ENCODE measurements around the gene PDE10A.

The PDE10A gene

DNA sequence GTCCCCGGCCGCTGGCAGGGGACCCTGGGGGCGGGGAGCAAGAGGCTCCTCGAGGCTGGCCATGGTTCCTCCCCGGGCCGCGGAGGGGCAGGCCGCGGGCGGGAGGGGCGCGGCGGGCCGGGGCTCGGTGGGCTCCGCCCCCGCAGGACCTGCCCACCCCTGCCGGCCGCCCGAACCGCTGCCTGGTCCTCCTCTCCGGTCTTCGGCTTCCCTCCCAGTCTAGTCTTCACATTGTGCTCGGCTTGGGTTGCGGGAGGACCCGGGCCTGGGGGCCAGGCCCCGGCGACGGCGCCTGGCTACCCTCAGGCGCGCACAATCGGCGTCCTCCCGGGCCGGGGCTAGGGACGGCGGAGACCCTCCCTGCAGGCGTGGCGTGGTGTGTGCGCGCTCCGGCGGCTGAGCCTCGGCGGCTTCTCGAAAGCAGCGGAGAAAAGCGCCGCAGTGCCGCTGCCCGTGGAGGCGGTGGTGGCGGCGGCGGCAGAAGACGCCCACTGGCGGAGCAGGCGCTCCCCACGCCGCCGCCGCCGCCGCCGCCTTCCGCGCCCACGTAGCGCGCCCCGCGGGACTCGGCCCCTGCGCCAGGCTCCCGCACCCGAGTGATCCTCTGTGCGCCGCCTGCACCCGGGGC, at the start of gene PDE10A:
PDE10A (minus strand) TSS at position 493 of the 628 bp plus-strand sequence; CDS start at position 63, 430 bp downstream.
- no peak for DNase-seq

DNA sequence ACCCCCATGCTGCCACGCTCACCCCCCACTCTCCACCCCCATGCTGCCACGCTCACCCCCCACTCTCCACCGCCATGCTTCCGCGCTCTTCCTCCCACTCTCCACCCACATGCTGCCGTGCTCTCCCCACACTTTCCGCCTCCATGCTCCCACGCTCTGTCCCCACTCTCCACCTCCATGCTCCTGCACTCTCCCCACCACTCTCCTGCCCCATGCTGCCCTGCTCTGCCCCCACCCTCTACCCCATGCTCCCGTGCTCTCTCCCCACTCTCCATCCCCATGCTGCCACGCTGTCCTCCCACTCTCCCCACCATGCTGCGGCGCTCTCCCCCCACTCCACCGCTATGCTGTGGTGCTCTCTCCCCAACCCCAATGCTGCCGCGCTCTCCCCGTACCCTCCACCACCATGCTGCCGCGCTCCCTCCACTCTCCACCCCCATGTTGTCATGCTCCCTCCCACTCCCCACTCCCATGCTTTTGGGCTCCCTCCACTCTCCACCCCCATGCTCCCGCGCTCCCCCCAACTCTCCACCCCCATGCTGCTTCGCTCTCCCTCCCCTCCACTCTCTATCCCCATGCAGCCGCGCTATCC, 46.0 kb upstream of the PDE10A start:
- DNase-seq = no peak

DNA sequence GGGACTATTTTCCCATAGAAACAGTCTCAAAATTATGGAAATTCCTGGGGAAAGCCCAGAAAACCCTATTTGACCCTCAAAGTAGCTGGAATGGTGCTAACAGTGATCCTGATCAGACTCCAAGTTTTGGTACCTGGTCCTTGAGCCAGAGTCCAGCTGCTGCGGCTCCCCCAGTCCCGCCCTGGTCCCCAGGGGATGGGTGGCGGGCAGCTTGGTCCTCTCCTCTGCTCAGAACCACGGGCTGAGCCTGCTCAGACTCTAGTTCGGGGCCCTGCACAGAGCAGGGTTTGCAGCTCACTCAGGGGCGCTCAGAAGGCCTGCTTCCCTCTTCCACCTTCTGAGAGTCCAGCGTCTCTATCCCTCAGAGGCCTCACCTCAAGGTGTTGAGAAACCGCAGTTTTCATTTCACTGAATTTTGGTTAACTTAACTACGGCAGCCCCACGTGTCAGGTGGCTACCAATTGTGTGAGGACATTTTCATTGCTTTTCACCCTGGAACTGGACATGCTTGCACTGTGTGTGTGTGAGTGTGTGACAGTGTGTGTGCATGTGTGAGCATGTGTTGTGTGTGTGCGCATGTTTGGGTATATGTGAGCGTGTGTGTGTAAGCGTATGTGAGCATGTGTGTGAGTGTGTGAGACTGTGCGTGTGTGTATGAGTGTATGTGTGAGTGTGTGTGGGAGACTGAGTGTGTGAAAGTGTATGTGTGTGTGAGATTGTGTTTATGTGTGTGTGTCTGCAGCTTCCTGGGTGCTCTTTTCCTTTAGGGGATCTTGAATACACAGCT, 44.2 kb upstream of the PDE10A start:
- DNase-seq = no peak

DNA sequence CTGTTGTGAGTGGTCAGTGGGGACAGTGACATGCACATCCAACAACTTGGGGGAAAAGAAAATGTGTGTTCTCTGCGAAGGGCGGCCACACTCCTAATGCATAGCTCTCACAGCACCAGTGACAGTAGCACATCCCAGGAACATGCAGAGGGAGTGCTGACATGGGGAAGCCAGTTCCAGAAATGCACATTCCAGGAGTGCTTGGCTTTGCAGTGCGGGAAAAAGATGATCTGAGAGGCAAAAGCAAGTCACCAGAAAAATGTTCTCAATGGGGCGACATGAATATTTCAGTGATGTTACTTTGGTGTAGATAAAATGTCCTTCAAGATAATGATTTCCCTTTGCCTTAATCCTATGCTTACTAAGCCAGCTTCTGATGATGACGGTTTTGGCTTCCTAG, 42.9 kb upstream of the PDE10A start:
- no peak for DNase-seq

DNA sequence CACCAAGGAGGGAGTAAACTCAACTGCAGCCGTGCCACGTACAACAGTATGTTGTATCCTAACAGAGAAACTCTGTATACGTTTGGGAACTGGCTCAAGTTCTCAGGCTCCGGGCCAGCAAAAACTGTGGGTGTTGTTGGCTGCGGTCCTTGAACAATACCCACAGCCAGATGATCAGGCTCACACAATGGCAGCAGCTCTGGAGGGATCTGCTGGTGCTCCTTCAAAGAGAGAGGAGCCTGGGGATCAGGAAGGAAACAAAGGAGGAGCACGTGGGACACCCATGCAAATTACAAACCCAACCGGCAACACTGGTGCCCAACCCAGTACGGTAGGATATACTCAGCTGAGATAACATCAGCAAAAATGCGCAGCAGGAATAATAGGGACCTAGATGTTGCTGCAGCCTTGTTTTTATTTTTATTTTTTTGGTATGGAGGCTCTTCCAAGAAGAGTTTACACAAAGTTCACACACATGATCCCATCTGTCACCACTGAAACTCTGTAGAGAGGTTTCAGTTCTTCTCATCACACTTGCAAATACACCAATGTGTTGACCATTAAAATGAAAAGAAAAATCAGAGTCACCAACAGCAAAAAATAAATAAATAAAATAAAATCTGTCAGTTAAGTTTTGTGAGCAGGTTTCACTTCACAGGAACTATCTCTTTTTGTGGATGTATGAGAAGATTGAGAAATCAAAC, 41.2 kb upstream of the PDE10A start:
- DNase-seq = no peak

DNA sequence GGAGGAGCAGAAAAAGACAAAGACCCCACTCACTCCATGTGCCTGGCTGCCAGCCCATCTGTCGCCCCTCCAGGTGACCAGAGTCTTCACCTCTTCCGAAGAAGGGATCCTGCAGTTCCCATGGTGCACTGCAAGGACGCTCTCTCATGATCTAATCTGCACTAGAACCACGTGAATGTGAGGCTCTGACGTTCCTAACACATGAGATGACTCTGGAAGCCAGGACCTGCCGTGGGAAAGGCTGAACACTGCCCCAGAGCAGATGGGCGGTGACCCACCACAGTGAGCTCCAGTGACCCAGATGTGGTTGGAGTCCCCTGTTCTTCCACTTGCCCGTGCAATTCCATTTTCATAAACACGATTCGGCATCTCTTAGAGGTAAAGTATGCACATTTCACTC, 39.6 kb upstream of the PDE10A start:
- DNase-seq = no peak

DNA sequence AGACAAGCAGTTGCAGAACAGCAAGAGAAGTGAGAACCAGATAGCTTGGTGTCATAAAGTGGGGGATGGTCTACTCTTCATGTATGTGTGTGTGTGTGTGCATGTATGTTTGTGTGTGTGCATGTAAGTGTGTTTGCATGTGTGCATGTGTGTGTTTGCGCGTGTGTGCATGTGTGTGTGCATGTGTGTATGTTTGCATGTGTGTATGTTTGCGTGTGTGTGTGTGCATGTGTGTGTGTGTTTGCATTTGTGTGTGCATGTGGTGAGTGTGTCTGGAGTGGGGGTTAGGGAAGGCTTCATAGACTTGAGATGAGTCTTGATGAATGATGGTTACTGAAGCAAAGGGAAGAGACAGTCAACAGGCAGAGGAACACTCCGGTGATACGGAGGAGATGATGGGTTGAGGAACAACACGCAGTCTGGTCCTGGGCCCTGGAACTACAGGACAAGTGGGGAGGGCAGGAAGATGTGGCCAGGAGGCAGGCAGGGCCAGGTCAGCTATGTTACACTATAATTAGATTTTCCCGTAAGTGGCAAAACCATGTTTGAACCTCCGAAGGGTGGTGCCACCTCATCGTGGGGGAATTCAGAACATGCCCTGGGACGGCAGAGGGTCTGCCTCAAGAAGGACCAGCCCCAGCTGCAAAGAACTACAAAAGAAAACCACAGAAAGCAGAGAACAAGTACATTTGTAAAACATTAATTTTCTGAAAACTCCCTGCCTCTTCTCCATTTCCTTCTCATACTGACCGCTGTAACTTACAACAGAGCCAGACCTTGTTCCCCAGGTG, 38.7 kb upstream of the PDE10A start:
- no peak for DNase-seq

DNA sequence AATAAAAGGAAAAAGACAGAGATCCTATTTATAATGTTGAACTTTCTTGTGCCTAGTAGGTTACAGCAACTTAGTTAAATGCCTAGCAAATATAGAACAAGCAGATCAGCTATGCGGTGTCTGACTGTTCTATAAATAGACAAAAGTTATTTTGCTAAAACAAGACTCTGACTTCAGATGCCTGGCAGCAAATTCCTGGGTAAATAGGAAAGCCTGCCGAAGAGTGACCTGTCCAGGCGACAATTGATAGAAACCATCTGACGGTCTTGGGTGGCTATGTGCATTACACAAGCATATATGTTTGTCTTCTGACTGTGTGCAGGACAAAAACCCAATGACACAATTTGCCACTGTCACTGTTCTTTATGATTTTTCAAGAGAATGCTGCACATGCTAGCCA, 38.0 kb upstream of the PDE10A start:
- DNase-seq = no peak

DNA sequence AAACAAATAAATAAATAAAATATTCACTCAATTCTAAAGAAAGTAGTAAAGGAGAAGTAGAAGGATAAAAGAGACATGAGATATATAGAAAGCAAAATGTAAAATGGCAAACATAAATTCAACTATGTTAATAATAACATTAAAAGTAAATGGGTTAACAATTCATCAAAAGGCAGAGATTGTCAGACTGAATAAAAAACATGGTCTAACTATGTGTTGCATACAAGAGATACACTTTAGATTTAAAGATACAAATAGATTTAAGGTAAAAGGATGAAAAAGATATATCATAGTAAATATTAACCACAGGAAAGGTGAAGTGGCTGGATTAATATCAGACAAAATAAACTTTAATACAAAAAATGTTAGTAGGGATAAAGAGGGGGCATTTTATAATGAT, 35.8 kb upstream of the PDE10A start:
- DNase-seq = no peak

DNA sequence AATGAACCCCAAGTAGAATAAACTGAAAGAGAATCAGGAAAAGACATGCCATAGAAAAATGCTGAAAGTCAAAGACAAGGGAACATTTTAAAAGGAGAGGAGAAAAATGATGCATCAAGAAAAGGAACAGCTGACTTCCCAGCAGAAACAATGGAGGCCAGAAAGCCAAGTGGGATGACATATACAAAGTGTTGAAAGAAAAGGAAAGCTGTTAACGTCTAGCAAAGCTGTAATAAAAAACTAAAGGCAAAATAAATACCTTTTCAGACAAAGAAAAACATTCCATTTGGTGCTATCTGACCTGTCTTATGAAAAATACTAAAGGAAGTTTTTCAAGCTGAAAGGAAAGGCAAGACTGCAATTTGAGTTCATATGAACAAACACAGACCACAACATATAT, 34.1 kb upstream of the PDE10A start:
- DNase-seq = no peak

DNA sequence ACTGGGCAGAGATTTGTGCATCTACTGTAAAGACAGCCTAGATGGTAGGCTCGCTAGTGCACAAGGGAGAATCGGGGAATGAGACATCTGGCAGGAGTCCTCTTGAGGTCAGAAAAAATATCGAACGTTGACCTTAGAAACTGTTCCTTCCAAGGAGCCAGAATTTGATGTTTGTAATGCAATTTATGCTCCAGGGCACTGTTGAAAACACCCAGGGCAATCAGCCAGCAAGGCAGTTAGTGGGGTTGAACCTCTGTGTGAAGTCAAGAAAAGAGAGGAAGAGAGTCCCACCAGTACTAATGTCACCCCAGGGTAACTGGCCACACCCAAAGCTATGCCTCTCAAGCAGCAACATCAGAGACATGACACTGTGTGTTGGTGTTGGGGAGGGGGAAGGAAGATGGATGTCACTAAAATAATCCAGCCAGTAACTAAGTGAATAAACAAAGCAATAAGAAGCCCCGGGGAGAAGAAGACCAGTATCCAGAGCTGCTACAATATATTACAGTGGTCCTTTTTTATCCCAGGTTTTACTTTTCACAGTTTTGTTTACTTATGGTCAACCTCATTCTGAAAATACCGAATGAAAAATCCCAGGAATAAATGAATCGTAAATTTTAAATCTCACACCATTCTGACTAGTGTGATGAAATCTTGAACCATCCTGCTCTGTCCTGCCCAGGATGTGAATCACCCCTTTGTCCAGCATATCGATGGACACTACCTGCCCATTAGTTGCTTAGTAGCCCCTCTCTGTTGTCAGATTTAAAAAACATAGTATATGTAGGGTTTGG, 32.9 kb upstream of the PDE10A start:
- DNase-seq = no peak

DNA sequence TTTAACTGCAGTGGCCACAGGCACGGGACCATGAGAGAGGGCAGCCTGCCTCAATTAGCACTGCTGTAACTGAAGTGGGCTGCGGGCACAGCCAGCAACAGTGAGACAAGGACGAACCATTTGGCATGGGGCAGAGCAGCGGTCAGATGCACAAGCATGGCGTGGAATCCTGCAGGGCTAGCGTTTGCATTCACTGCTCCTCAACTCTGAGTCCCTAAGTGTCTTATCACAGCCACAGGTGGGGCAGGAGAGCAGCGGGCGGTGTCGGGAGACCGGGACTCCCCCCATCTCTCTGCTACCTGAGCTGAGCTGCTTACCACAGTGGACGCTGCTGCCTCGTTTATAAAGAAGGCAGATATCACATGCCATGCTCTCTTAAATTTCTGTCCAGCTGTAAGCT, 31.3 kb upstream of the PDE10A start:
- DNase-seq = no peak

DNA sequence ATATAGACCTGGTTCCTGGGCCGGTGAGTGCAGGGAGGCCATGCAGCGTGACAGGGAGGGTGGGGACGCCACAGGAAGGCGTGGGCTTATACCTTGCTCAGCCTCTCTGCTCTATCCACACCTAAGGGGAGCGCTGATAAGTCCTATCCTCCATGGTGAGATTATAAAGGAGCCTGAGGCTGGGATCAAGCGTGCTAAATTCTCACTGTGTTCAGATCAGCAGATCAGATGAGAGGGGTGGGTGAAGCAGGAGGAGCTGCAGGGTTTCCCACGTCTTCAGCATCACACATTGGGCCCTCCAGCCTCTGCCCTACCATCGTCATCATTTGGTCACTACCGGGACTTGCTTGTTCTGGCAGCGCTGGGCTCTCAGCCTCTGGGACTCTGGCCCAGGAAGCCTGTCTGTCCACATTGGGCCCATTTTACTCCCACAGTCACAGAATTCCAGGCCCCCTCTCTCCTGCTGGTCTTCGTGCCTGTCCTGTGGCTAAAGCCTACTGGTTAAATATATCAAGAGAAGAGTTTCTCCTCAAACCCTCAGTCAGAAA, 29.1 kb upstream of the PDE10A start:
- no peak for DNase-seq

DNA sequence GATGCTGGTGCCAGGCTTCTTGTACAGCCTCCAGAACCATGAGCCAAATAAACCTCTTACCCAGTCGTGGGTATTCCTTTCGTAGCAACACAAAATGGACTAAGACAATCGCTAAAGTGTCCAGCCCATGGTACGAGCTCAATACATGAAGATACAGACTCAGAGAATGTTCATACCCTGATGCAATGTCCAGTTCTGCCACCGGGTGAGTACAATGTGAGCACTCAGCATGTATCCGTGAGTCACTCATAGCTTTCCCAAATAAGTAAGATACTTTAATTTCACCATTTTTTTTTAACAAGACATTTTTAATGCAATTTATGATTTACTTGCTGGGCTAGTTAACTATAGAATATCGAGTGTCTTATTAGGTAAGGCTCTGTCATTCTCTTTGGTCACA, 26.7 kb upstream of the PDE10A start:
- DNase-seq = no peak

DNA sequence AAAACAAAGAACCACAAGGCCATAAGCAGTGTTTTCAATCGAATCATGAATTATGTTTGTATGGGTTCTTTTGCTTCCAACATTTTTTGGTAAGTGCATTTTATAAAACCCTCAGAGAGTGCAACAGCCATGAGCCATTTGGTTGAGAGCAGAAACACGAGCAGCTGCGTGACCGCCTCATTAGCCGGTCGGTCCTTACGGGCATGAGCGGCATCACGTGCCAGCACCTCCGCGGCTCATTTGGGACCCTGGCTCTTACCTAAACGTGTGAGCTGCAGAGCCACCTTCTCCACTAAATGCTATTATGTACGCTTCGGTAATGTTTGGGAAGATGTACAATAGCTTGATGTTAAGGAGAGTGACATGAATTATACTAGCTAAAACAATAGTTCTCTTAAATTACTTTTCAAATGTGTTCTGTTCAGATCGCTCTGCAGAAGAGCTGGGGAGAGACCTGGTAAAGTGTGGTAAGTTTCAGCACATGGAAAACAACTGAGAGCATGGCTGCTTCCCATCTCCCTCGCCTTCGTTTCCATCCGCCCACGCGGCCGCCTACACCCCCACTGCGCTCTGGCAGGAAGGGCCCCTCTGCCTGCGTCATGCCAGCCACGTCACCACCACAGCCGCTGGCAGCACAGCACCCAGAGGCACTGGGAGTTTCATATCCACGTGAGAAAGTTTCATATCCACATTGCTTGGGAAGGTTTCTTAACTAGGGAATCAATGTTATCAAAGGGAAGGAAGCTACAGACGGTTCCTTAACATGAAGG, 23.7 kb upstream of the PDE10A start:
- DNase-seq = no peak

DNA sequence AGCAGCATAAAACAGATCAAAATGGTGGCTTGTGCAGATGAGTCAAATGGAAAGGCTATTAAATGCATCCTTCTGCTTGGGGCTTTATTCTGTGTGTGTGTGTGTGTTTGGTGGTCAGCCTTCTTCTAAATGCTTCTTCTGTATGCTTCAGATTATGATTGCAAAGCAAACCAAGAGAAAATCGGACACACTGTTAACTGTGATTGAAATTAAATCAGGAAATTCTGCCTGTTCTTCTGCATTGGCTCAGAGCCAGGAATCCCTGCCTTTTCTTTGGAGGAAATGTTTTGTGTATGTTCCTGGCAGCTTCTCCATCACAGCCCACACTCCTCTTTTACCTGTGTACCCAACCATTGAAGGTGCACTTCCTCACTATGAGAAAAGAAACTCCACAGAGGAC, 22.3 kb upstream of the PDE10A start:
- no peak for DNase-seq

DNA sequence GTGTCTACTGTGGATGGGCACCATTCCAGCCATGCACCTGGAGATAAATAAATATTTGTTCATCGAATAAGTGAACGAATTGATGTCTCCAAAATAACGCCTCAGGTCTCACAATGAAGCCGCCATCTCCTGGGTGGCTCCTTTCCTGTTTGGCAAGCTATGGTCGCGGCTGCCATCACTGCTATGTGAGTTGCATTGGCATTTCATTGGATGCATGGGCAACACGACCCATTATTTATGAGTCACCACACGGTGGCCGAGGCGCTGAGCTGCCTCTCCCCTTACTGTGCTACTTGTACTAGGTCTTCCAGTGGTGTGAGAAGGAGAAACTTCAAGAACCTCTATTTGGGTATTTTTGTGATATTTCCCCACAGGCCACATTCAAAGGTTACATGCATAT, 21.3 kb upstream of the PDE10A start:
- DNase-seq = no peak

DNA sequence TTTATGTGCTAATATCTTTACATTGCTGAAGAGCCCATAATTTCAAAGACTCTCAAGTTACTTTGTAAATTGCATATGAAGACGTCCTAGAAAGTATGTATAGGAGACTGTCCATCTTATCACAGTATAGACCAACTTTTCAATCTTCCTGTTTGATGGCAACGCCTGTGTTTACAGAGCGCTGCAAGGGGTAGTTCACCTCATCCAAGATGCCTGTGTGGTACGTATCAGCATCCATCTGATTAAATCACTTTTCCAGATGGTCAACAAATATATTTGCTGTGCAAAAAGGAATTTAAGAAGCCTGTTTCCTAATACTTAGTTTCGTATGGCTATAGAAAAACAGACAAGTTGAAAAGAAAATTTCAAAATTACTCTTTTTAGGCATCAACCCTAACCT, 17.9 kb upstream of the PDE10A start:
- no peak for DNase-seq

DNA sequence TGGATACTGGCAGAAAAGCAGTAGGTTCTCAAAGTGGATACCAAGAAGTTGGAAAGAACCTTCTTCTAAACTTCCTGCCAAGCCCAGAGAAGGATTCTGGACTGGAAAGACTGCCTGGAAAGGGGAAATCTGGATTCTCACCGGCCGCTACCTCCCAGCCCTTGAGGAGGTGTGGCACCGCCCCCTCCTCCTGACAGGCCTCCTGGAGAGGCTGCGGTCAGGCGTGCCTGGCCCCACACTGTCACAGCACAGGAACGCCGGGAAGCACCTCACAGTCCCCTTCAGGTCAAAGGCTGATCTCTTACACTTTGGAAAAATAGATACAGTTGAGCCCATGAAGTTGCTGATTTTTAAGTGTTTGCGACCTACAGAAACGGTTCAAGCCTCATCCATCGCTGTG, 16.3 kb upstream of the PDE10A start:
- no peak for DNase-seq

DNA sequence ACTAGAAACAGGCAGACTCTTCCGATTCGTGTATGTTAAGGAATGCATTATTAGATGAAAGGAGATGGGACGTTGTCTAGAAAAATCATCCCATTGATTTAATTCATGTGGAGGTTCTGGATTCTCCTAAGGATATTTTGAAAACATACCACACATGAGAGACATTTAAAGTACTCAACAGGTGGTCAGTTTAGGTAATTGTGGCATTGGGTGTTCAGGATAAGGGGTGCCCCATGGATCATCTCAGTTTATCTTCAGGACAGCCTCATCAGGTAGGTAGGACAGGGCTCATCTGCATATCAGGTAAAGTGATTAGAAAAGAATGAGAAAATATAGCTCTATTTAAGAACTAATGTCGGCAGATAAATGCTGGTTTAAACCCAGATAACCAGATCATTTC, 15.9 kb upstream of the PDE10A start:
- DNase-seq = no peak

DNA sequence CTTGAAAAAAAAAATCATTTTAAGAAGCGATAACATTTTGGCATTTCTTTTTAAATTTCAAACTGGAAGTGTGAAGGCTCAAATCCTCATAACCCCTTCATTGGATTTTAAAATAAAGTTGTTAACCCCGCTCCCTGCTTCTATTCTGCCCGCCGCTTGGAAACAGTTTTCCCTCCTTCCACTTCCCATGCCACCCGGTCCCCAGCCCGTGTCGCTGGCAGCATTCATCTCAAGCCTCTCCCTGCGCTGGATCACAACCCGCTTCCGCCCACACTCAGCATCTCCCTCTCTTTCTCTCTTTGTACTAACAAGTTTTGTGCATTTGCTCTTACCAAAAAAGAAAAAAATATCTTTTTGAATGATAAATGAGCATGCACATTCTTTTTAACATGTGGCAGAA, 15.4 kb upstream of the PDE10A start:
- no peak for DNase-seq
